Testis (tissue), 2 donors: ENCODE measurements around the gene DIAPH3.

Source experiments
- CTCF ChIP-seq, 3 experiments: fragments of 450-650 bp in 2 of 3; fragments of 200-600 bp in 1 of 3; sonication (generic) in 1 of 3; IDR thresholded peaks; one replicate each; pipeline ENCODE4 v1.5.1; 2016 to 2019; ENCODE audit warnings: antibody characterized with exemption in 3 of 3, mild to moderate bottlenecking in 2 of 3, moderate library complexity in 1 of 3
- POLR2A ChIP-seq: fragments of 450-650 bp; IDR thresholded peaks from one replicate; pipeline ENCODE4 v1.6.1; 2017; ENCODE audit warnings: antibody characterized with exemption, mild to moderate bottlenecking, moderate library complexity

- TF ChIP-seq POLR2A: no peak
- TF ChIP-seq CTCF (IDR thresholded peaks at IDR 0.05): no peak
Observed at GRCh38 chr13:60019119-60019993, 144.4 kb downstream of the DIAPH3 start.
